Skin of body (tissue), 2 donors: Measurements from ENCODE around the gene EVC. TPM values are rescaled to one million over a fixed set of nuclear protein-coding genes. Genes with fewer than 3 reads are reported as not detected.

Experiments used
- DNase-seq: peaks from one replicate; lab custom pipeline; 2025; lab: John Stamatoyannopoulos, UW
- total RNA-seq: library from RNA; depleted of rRNA; stranded (reverse); fragments of >200 nt; gene quantifications from one replicate; pipeline ENCODE4 v1.2.3, GENCODE V29; 2014

Gene EVC
- total RNA-seq, 1 donor from 2014 or later: 24.5 TPM

DNA sequence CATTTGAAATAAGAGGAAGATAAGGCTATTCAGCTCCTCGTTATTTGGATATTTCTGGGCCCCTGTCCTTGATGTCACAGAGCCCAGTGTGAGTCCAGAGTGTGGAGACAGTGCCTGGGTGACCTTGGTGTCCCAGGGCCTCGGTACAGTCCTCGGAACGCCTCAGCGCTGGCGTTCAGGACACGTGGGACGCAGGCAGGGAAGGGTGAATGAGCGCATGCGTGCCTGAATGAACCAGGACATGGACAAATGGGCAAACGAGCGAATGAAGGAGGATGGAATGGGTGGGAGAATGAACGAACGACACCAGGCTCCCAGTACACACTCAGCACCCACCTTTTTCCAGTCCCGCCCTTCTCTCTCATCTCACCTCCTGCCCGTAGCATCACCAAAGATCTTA lies 44.2 kb downstream of the EVC start:
- no peak for DNase-seq

DNA sequence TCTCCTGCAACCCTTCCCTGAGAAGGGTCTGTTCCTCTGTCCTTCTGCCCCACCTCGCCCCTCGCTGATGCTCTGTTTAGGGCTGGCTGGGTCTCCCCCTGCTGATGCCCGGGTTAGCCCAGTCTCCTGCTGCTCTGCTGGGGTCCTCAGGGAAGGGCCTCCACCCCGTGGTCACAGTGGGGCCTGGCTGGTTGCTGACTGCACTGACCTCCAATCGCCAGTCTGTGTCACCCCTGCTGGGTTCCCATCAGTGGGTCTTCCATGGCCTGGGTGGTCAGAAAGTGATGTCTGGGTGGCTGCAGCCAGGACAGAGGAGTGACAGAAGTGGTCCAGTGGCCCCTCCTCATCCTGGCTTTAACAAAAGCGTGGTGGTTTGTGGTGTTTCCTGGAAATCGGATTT lies 44.7 kb downstream of the EVC start:
- no peak for DNase-seq

DNA sequence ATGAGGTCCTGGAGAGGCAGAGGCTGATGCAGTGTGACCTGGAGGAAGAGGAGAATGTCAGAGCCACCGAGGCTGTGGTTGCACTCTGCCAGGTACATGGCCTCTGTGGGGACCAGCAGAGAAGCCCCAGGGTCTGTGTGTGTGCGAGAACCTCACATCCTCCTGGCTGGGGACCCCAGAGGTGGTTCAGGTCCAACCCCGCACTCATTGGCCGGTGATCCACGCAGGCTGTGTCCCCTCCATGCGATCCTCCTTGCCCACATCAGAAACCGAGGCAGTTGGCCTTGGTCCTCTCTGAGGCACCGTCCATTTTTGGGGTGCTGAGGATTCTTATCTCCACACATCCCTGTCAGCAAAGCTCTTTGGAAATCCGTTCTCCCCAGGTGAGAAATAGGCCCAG lies 45.3 kb downstream of the EVC start:
- DNase-seq: no peak

DNA sequence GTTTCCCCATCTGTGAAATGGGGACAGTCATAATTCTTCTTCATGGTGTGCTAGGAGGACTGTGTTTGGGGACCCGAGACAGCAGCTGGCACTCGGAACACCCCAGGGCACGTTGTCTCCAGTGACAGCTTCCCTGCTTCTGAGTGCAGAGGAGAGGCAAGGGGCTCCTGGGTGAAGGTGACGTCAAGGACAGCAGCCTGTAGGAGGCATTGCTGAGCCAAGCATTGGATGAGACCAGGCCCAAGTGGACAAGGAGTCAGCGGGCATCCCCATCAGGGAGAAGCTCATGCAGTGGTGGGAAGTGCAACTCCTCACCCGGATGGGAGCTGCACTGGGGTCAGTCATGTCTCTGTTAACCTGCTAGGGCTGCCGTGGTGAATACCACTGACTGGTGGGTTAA lies 46.1 kb downstream of the EVC start:
- DNase-seq: no peak

DNA sequence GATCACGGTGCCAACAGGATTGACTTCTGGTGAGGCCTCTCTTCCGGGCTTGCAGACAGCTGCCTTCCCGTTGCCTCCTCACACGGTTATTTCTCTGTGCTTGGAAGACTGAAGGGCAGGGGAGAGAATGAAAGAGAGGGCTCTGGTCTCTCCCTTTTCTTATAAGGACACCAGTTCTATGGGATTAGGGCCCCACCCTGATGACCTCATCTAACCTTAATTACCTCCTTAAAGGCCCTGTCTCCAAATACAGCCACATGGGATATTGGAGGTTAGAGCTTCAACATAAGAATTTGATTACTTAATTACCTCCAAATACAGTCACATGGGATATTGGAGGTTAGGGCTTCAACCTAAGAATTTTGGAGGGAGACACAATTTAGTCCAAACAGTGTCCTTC lies 46.5 kb downstream of the EVC start:
- DNase-seq: no peak

DNA sequence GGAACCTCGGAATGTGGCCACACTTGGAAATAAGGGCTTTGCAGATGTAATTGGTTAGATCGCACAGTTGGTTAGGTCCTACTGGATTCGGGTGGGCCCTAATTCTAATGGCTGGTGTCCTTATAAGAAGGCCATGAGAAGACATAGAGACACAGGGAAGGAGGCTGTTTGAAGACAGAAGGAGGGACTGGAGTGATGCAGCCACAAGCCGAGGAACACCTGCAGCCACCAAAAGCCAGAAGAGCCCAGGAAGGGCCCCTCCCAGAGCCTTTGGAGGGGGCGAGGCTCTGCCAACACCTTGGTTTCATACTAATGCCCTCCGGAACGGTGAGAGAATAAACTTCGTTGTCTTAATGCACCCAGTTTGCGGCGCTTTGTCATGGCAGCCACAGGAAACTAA lies 47.0 kb downstream of the EVC start:
- DNase-seq: no peak

DNA sequence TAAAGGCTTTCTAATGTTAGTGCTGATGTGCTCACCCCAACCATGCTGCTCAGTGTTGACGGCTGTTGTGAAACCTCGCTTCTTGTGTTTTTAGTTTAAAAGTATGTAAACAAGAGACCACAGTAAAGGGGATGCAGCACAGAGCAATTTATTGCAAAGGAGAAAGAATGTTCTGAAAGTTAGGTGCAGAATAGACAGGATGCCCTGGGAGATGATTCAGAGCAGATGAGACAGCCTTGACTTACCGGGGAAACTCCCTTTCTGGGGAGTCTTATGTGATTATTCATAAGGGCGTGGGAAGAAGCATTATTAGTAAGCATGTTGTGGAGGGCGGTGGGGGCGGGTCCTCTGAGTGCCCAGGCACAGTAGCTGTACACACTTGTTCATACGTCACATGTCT lies 47.7 kb downstream of the EVC start:
- no peak for DNase-seq

DNA sequence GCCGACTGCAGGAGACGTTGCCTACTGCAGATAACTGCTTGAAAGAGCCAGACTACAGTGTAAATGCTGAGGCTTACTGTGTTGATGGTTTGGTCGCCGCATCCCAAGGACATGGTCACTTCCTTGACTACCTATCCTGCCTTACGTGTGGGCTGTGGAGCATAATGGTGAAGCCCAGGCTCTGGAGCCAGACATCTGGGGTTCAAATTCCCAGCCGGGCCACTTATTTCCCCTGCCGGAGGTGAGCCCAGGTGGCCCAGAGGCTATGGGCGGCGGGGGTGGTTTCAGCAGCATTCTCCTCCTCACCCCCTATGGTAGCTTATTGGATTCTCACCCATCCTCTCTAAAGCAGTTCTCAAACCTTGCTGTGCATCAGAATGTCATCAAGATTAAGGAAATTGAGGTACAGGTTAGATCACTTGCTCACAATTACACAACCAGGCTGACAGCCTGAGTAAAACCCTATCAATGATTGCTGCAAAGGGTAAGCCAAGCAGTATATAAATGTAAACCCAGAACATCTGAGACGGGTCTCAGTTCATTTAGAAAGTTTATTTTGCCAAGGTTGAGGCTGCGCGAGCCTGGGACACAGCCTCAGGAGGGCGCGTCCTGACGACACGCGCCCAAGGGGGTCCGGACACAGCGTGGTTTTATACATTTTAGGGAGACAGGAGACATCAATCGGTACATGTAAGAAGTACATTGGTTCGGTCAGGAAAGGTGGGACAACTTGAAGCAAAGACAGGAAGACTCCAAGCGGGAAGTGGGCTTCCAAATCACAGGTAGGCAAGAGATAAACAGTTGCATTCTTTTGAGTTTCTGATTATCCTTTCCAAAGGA lies 48.5 kb downstream of the EVC start:
- DNase-seq: no peak

DNA sequence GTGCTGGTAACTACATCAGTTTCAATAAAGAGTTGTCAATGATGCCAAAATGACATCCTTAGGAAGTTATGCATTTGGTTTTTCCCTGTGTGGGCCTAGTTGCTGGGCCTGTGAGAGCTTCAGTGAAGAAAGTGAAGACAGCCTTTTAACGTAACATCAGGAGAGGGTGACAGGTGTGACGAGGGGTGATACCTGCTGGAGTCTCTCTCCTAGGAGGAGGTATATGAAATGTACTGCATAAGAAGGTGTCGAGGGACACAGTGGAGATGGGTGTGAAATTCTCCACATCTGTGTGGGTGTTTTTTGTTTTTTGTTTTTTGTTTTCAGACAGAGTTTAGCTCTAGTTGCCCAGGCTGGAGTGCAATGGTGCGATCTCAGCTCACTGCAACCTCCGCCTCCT lies 49.2 kb downstream of the EVC start:
- DNase-seq: no peak

DNA sequence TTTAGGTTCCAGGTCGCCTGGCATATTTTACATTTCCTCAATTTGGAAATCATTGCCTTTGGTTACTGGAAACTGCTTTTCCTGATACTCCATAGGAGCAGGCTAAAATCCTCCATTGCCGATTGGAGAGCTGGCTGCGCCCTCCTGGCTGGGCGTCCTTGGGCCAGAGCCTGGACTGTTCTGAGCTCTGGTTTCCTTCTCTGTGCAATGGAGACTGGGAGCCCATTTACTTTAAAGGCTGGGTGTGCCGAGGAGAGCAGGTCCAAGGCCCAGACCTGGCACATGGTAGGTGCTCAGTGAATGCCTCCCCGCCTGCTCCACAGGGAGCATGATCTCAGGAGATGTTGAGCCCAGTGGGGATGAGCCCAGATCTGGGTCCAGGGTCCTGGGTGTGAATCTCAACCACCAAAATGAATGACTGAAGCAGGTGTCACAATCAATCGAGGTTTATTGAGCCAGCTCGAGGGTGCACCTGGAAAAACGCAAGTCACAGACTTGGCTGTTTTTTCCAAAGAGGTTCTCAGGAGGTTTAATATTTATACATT lies 50.0 kb downstream of the EVC start:
- DNase-seq: no peak

DNA sequence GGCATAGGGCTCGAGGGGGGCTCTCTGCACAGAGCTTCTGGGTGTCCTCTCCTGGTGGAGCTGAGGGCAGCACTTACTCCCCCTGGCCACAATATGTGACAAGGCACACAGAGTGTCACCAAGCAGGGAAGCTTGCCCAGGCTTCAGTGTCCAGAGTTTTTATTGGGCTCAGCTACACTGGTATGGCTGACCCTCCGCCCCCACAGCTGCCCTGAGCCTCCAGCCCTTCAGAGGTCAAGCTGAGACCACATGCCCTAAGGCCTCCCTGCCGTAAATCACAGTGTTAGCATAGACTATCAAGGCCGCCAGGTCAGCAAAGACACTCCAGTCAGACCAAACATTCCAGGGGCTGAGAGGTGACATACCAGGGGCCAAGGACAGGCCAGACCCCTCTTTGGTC lies 59.0 kb downstream of the EVC start:
- DNase-seq: no peak

DNA sequence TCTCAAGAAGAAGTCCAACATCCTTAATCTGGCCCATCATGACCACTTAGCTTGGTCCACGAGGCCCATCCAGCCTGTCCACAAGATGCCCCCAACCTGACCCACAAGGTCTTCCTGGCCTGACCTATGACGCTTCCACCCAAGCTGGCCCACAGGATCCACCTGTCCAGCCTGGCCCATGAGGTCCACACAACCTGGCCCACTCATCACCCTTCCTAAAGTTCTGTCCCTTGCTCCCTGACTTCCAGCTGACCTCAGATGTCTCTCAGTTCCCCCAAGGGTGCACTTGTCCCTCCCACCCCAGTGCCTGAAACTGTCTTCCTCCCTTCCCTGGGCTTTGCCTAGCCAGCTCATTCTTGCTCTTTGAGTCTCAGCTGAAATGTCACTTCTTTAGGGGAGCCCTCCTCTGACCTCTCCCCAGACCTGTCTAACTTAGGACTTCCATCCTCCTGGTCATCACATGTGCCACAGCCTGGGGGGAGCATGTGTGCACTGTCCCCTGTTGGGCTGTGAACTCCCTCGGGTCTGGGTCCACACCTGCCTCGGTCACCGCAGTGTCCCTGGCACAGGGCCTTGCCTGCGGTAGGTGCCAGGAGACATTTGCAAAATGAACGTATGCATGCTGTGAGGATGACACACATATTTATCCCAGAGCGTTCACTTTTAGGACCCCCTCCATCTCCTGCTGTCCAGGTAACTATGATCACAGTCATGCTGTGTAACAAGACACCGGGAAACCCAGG lies 61.7 kb downstream of the EVC start:
- no peak for DNase-seq

DNA sequence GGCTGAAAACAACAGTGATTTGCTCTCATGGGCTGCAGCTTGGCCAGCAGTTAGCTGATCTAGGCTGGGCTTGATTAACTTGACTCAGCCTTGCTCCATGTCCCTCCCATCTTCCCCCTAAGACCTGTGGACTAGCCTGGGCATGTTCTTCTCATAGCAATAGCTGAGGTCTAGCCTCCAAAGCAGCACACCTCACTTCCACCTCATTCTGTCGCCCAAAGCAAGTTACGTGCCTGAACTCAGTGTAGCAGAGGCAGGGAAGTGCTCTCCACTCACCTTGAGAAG lies 62.2 kb downstream of the EVC start:
- no peak for DNase-seq

DNA sequence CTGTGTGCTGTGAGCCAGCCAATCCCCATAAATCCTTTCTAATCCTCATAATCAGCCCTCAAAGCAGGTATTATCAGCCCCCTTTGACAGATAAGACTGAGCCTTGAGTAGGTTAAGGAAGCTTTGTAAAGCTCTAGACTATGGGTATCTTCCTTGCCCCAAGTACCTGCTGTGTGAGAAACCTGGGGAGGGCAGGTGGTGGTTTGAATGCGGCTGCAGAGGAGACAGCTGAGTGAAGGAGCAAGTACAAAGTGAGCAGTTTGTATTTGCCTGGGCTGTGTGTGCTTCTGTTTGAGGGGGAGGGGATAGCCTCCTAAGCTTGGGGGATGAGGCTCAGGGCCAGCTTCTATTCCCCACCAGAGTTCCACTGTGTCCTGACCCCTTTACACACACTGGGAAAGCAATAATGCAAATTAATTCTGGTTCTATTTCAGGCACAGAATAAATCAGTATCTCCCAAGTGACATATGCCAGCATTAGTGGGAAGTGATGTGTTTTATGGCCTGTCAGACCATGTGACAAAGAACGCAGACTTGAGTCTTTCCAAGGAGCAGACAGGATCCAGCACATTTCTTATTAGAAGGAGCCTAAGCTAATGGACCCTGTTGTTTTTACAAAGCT lies 63.5 kb downstream of the EVC start:
- DNase-seq: no peak

DNA sequence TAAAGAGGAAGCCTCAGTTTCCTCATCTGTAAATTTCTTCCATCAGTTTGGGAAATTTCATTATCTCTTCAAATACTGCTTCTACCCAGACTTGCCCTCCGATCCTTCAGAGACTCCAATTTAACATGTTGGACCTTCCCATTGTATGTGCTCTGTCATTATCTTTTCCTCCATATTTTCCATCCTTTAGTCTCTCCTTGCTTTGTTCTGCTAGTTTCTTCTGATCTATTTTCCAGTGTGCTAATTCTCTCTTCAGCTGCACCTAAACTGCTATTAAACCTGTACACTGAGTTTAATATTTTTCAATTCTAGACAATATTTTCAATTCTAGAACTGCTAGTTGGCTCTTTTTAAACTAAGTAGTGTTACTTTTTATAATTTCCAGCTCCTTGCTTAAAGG lies 65.5 kb downstream of the EVC start:
- no peak for DNase-seq

DNA sequence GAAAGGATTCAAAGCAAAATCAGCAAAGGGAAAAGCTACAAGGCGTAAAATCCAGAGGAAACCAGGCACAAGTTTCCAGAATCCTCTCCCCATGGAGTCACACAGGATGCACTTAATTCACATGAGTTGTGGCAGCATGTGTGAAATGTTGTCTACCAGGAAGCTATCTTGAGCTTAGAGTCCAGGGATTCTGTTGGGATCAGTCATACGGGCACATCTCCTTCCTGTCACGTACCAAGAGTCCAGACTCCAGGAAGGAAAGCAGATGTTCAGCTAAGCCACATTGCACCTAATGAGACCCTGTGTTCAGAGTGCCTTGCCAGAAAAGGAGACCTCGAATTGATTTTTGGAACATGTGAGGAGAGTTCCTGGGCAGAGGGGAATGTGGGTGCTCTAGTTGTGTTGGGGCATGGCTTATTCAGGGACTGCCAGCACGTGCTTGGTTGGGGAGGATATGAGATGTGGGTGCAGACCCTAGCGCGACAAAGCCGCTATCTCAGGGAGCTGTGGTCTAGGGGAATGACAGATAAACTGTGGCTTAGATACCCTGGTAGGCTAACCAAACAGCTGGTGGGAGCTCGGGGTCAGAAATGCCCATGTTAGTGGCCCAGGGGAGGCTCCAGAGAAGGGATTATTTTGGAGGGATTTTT lies 70.0 kb downstream of the EVC start:
- no peak for DNase-seq

DNA sequence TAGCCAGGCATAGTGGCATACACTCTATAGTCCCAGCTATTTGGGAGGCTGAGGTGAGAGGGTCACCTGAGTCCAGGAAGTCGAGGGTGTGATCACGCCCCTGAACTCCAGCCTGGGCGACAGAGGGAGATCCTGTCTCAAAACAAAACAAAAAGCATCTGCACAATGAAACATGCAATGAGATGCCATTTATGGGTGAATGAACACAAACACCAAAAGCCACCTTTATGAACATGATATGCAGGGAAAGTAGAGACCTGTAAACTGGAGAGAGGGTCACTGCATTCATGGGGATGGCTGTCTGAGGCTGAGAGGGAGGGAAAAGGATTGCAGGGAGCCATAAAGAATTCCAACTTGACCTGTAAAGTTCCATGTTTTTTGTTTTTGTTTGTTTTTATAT lies 70.7 kb downstream of the EVC start:
- DNase-seq: no peak

DNA sequence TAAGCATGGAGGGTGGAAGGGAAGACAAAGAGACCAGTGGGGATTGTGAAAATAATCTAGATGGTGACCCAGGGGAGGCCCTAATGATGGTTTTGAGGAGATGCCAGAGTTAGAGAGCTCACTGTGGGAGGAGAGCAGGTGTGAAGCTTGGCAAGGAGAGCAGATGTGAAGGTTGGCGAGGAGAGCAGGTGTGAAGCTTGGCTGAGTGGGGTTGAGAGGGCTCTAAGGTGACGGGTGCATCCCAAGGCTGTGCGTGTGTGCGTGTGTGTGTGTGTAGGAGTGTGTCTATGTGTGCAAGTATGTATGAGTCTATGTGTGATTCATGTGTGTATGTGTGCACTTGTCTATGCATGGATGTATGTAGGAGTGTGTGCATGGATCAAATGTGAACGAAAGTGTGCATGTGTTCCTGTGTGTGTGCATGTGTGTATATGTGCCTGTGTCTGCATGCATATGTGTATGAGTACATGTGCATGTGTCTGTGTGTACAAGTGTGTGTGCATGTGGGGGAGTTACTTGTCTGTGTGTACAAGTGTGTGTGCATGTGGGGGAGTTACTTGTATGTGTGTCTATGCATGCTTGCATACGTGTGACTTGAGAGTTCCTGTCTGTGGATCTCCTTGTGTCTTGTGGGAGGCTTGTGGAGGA lies 72.0 kb downstream of the EVC start:
- no peak for DNase-seq

DNA sequence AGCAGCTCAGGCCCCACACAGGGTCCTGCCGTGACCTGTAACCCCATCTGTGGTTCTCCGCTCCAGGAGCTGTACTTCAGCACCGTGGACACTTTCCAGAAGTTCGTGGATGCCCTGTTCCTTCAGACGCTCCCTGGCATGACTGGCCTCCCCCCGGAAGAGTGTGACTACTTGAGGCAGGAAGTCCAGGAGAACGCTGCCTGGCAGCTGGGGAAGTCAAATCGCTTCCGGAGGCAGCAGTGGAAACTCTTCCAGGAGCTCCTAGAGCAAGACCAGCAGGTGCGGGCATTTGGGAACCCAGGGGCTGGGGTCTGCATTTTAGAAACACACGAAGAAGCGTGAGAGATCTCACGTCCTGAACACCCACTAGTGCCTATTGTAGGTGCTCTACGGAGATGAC lies 72.5 kb downstream of the EVC start:
- no peak for DNase-seq

DNA sequence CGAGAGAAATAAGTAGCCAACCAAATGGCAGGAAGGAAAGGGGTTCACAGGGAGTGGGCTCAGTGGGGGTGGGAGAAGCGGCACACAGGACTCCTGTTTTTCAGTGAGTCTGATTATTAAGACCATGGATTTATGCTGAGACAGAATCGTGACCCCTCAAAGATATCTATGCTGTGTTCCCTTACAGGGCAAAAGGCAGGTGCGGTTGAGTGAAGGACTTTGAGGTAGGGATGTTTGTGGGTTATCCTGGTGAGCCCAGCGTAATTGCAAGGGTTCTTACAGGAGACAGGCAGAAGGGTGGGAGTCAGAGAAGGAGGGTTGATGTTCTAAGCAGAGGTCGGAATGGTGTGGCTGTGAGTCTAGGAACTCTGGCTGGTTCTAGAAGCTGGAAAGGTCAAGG lies 73.0 kb downstream of the EVC start:
- DNase-seq: no peak

DNA sequence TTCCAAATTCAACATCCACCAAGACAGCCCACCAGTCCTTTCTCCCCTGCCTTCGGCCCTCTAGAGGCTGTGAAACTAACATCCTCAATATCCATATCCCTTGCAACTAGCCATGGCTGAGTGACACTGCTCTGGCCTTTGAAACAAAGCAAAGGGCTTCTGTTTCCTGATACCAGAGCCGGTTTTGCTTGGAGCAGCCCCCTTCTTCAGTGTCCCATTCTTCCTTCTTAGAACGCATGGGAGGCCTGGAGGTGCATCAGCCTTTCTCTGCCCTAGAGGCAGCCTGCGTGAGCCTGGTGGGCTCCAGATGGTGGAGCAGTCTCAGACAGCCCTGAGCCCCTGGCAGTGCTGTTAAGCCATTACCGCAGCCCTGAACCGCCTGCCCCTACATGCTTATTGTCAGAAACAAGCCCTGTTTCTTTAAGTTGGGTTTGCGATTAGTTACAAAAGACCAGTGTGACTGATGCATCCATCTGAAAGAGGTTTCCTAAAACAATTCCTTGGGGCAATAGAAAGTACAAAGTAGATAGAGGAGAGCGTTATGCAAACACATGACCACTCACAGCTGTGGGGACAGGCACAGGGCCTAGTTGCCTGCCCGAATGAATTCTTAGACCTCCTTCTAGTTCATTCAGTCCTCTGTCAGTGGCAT lies 74.1 kb downstream of the EVC start:
- DNase-seq: no peak
